Spleen (tissue), 7 donors: ENCODE measurements around the gene NFATC2.

ENCODE experiments used
- POLR2A ChIP-seq, 3 donors: fragments of 450-650 bp; IDR thresholded peaks; one replicate each; pipeline ENCODE4 v1.5.1; 2017; ENCODE audit warnings: antibody characterized with exemption in 3 of 3, mild to moderate bottlenecking in 1 of 3
- TF ChIP-seq, protein P1 (sequence below), 11 experiments: fragments of 200-600 bp in 7 of 11; fragments of 450-650 bp in 4 of 11; sonication (generic) in 4 of 11; IDR thresholded peaks in 8 of 11; conservative IDR thresholded peaks in 3 of 11; 1 replicate in 7 of 11; 2 replicates in 4 of 11; pipeline versions ENCODE4 v1.4.0 to v1.8.0; 2016 to 2021; ENCODE audit warnings: antibody characterized with exemption in 11 of 11, inconsistent platforms in 4 of 11, mild to moderate bottlenecking in 1 of 11
- donor health status: DM: no; HTN: no; CAD: no; lungs with moderate emphysema.
- donor health status: DM: no; HTN: no; CAD: no.
- donor health status: DM: no; HTN: no; CAD: no.

DNA sequence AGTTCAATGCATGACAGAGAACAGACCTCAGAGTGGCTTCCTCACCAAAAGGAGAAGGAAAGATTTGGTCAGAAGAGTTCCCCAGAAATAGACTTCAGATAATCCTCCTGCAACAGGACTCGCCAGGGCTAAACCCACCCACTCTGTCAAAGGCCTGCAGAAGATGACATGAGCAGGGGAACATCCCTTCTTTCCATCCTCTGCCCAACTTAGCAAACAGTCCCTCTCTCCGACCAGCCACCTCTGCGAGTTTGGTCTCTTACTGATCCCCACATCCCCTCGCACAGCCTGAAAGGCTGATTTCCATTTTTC lies 7.5 kb downstream of the NFATC2 start:
- TF ChIP-seq, protein P1, sequence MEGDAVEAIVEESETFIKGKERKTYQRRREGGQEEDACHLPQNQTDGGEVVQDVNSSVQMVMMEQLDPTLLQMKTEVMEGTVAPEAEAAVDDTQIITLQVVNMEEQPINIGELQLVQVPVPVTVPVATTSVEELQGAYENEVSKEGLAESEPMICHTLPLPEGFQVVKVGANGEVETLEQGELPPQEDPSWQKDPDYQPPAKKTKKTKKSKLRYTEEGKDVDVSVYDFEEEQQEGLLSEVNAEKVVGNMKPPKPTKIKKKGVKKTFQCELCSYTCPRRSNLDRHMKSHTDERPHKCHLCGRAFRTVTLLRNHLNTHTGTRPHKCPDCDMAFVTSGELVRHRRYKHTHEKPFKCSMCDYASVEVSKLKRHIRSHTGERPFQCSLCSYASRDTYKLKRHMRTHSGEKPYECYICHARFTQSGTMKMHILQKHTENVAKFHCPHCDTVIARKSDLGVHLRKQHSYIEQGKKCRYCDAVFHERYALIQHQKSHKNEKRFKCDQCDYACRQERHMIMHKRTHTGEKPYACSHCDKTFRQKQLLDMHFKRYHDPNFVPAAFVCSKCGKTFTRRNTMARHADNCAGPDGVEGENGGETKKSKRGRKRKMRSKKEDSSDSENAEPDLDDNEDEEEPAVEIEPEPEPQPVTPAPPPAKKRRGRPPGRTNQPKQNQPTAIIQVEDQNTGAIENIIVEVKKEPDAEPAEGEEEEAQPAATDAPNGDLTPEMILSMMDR (IDR thresholded peaks at IDR 0.05 in 8 of 11, conservative IDR thresholded peaks at IDR 0.05 in 3 of 11), result no peak
- no peak for TF ChIP-seq POLR2A (IDR thresholded peaks at IDR 0.05)
